HepG2 (cell line): Measurements from ENCODE around the gene CCDC106. TPM values are rescaled to one million over a fixed set of nuclear protein-coding genes. Genes with fewer than 3 reads are reported as not detected.
A peak's percentile ranks its signal among the peaks of the same experiment; 100 is the strongest.

Experiments
- ELF4 ChIP-seq: sonication (generic); formaldehyde crosslinking; IDR thresholded peaks from 2 replicates; pipeline ENCODE4 v1.5.0; 2020; ENCODE audit warnings: missing genetic modification reagents, mild to moderate bottlenecking, moderate library complexity, borderline replicate concordance
- ERF ChIP-seq: IDR thresholded peaks from 2 replicates; pipeline ENCODE4 v1.6.1; 2018; ENCODE audit warnings: missing biosample characterization, missing genetic modification reagents
- FOXA3 ChIP-seq: IDR thresholded peaks from 2 replicates; pipeline ENCODE4 v1.6.1; 2016; ENCODE audit warnings: missing genetic modification reagents, missing compliant biosample characterization
- JUND ChIP-seq: sonication (generic); formaldehyde crosslinking; IDR thresholded peaks from 2 replicates; pipeline ENCODE4 v1.8.0; 2022; ENCODE audit warnings: mild to moderate bottlenecking, missing genetic modification reagents
- KDM6A ChIP-seq: IDR thresholded peaks from 2 replicates; pipeline ENCODE4 v1.6.1; 2016; ENCODE audit warnings: low read depth
- MXI1 ChIP-seq: IDR thresholded peaks from 3 replicates; pipeline ENCODE4 v1.6.1; 2012; ENCODE audit warnings: low read depth, low read length, inconsistent platforms, borderline replicate concordance
- NFE2L1 ChIP-seq: sonication (generic); formaldehyde crosslinking; IDR thresholded peaks from 2 replicates; pipeline ENCODE4 v1.4.0; 2020; ENCODE audit warnings: missing genetic modification reagents, mild to moderate bottlenecking, borderline replicate concordance
- PRPF4 ChIP-seq: fragments of 200-400 bp; formaldehyde crosslinking; IDR thresholded peaks from 2 replicates; pipeline ENCODE4 v1.6.1; 2016; ENCODE audit warnings: low read length, low read depth; ENCODE audit not compliant: poor library complexity, severe bottlenecking
- RAD51 ChIP-seq: fragments of 450-650 bp; IDR thresholded peaks from 2 replicates; pipeline ENCODE4 v1.6.1; 2016; ENCODE audit warnings: borderline replicate concordance
- REST ChIP-seq, 2 experiments: IDR thresholded peaks; 2 replicates each; pipeline ENCODE4 v1.6.1; 2011 to 2012; ENCODE audit warnings: low read length in 2 of 2, borderline replicate concordance in 1 of 2, low read depth in 1 of 2, mild to moderate bottlenecking in 1 of 2, moderate library complexity in 1 of 2
- SMAD9 ChIP-seq: sonication (generic); formaldehyde crosslinking; IDR thresholded peaks from 2 replicates; pipeline ENCODE4 v1.5.1; 2020; ENCODE audit warnings: mild to moderate bottlenecking, missing genetic modification reagents
- SP2 ChIP-seq: sonication (generic); formaldehyde crosslinking; IDR thresholded peaks from 2 replicates; pipeline ENCODE4 v1.5.1; 2020; ENCODE audit warnings: mild to moderate bottlenecking, missing genetic modification reagents
- TP53 ChIP-seq: sonication (generic); formaldehyde crosslinking; conservative IDR thresholded peaks from 2 replicates; pipeline ENCODE4 v1.4.0; 2020; ENCODE audit warnings: missing genetic modification reagents
- ZFP36 ChIP-seq: fragments of 150-350 bp; IDR thresholded peaks from 2 replicates; pipeline ENCODE4 v1.6.1; 2018; ENCODE audit warnings: borderline replicate concordance, low read length, low read depth; ENCODE audit not compliant: partially characterized antibody
- ZFY ChIP-seq: sonication (generic); formaldehyde crosslinking; IDR thresholded peaks from 2 replicates; pipeline ENCODE4 v1.4.0; 2020; ENCODE audit warnings: missing genetic modification reagents
- ZNF10 ChIP-seq: sonication (generic); formaldehyde crosslinking; IDR thresholded peaks from 2 replicates; pipeline ENCODE4 v1.4.0; 2020; ENCODE audit warnings: mild to moderate bottlenecking, low read depth, missing genetic modification reagents, borderline replicate concordance
- ZNF136 ChIP-seq: sonication (generic); formaldehyde crosslinking; IDR thresholded peaks from 2 replicates; pipeline ENCODE4 v1.8.1; 2022; ENCODE audit warnings: low read depth, mild to moderate bottlenecking, moderate library complexity, missing genetic modification reagents
- ZNF230 ChIP-seq: sonication (generic); formaldehyde crosslinking; IDR thresholded peaks from 2 replicates; pipeline ENCODE4 v1.4.0; 2020; ENCODE audit warnings: mild to moderate bottlenecking, missing genetic modification reagents
- ZNF350 ChIP-seq: sonication (generic); formaldehyde crosslinking; IDR thresholded peaks from 2 replicates; pipeline ENCODE4 v1.4.0; 2020; ENCODE audit warnings: mild to moderate bottlenecking, low read depth, missing genetic modification reagents, borderline replicate concordance
- ZNF510 ChIP-seq: sonication (generic); formaldehyde crosslinking; IDR thresholded peaks from 2 replicates; pipeline ENCODE4 v1.4.0; 2020; ENCODE audit warnings: low read depth, mild to moderate bottlenecking, missing genetic modification reagents
- ZNF629 ChIP-seq: sonication (generic); formaldehyde crosslinking; conservative IDR thresholded peaks from 2 replicates; pipeline ENCODE4 v1.5.0; 2020; ENCODE audit warnings: missing genetic modification reagents
- ZNF766 ChIP-seq: sonication (generic); formaldehyde crosslinking; IDR thresholded peaks from 2 replicates; pipeline ENCODE4 v1.5.0; 2020; ENCODE audit warnings: missing genetic modification reagents, borderline replicate concordance
- polyA plus RNA-seq, 8 experiments: library from polyadenylated mRNA; depleted of rRNA in 3 of 8; stranded (reverse) in 7 of 8; unstranded in 1 of 8; fragments of >200 nt; fragmentation: Illumina TruSeq in 4 of 8; extraction: Trizol in 4 of 8; gene quantifications; 2 replicates each; pipeline versions ENCODE4 v1.2.1 to v1.2.3, GENCODE V29; 2011 to 2016; ENCODE audit warnings: low read depth in 4 of 8, missing spikeins in 1 of 8, mixed read lengths in 1 of 8; ENCODE audit not compliant: insufficient read depth in 1 of 8
- total RNA-seq, 5 experiments: library from RNA; depleted of rRNA; stranded (reverse); fragments of >200 nt; fragmentation: Illumina TruSeq; extraction: Trizol; gene quantifications; 2 replicates each; pipeline ENCODE4 v1.2.3, GENCODE V29; 2016; ENCODE audit warnings: low read depth in 1 of 5
- TF ChIP-seq, protein P1 (sequence below): sonication (generic); formaldehyde crosslinking; IDR thresholded peaks from 2 replicates; pipeline ENCODE4 v1.8.0; 2022; ENCODE audit warnings: mild to moderate bottlenecking, missing genetic modification reagents

The CCDC106 gene
- total and polyA plus RNA-seq, 2 of the 13 experiments (the other 11 are each of a cell fraction or from before 2014, with no cell fraction given) = 4.7 to 8.8 TPM

- TF ChIP-seq NFE2L1 (CRISPR knock-in tag) = no peak
- peak; percentile 31; the same call in 1 of the 2 replicates for TF ChIP-seq ZNF766 (CRISPR knock-in tag)
- TF ChIP-seq PRPF4 = no peak
- peak; percentile 77 for TF ChIP-seq KDM6A
- peak; percentile 58; the same call in 1 of the 2 replicates for TF ChIP-seq ZNF350
- TF ChIP-seq SMAD9 (CRISPR knock-in tag) = no peak
- TF ChIP-seq ZNF136 (CRISPR knock-in tag) = no peak
- no peak for TF ChIP-seq ZNF230 (CRISPR knock-in tag)
- peak; percentile 41; the same call in 1 of the 2 replicates for TF ChIP-seq JUND (CRISPR knock-in tag)
- TF ChIP-seq MXI1 = peak; percentile 81; the same call in 2 of the 3 replicates
- no peak for TF ChIP-seq SP2 (CRISPR knock-in tag)
- no peak for TF ChIP-seq REST (IDR thresholded peaks at IDR 0.05; ENCODE audit: borderline replicate concordance in 1 of 2, low read depth in 1 of 2, low read length in 2 of 2)
- TF ChIP-seq RAD51 = no peak
- no peak for TF ChIP-seq ZFY (CRISPR knock-in tag)
- TF ChIP-seq ELF4 (CRISPR knock-in tag) = no peak
- TF ChIP-seq, protein P1, sequence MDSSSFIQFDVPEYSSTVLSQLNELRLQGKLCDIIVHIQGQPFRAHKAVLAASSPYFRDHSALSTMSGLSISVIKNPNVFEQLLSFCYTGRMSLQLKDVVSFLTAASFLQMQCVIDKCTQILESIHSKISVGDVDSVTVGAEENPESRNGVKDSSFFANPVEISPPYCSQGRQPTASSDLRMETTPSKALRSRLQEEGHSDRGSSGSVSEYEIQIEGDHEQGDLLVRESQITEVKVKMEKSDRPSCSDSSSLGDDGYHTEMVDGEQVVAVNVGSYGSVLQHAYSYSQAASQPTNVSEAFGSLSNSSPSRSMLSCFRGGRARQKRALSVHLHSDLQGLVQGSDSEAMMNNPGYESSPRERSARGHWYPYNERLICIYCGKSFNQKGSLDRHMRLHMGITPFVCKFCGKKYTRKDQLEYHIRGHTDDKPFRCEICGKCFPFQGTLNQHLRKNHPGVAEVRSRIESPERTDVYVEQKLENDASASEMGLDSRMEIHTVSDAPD (CRISPR knock-in tag) = peak; percentile 53; the same call in 1 of the 2 replicates
- no peak for TF ChIP-seq ZNF10
- no peak for TF ChIP-seq ZFP36
- TF ChIP-seq ZNF510 (CRISPR knock-in tag) = 0 out of 2 replicates have a peak, but pooled peaks have one; percentile 42
- TF ChIP-seq ERF (CRISPR knock-in tag) = peak; percentile 63
- no peak for TF ChIP-seq TP53 (CRISPR knock-in tag)
- TF ChIP-seq ZNF629 = no peak
- TF ChIP-seq FOXA3 (CRISPR knock-in tag) = peak; percentile 49; the same call in 1 of the 2 replicates
These were observed 35.6 kb downstream of the CCDC106 start (continued) for GRCh38 chr19:55683449-55684261.
